GM12874 (cell line): ENCODE results near the gene RXFP4.

Experiments used
- TF ChIP-seq, protein P1 (sequence below): IDR thresholded peaks from 2 replicates; pipeline ENCODE4 v1.5.1; 2011; ENCODE audit warnings: low read depth, mild to moderate bottlenecking, control low read depth, low read length, moderate library complexity; ENCODE audit not compliant: insufficient read depth

RXFP4 gene, protein sequence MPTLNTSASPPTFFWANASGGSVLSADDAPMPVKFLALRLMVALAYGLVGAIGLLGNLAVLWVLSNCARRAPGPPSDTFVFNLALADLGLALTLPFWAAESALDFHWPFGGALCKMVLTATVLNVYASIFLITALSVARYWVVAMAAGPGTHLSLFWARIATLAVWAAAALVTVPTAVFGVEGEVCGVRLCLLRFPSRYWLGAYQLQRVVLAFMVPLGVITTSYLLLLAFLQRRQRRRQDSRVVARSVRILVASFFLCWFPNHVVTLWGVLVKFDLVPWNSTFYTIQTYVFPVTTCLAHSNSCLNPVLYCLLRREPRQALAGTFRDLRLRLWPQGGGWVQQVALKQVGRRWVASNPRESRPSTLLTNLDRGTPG

GRCh38 chr1:155940993-155941844 lies at the start of gene RXFP4:
RXFP4 (plus strand) TSS chr1:155941638; CDS start chr1:155941710, 72 bp downstream.
- TF ChIP-seq, protein P1, sequence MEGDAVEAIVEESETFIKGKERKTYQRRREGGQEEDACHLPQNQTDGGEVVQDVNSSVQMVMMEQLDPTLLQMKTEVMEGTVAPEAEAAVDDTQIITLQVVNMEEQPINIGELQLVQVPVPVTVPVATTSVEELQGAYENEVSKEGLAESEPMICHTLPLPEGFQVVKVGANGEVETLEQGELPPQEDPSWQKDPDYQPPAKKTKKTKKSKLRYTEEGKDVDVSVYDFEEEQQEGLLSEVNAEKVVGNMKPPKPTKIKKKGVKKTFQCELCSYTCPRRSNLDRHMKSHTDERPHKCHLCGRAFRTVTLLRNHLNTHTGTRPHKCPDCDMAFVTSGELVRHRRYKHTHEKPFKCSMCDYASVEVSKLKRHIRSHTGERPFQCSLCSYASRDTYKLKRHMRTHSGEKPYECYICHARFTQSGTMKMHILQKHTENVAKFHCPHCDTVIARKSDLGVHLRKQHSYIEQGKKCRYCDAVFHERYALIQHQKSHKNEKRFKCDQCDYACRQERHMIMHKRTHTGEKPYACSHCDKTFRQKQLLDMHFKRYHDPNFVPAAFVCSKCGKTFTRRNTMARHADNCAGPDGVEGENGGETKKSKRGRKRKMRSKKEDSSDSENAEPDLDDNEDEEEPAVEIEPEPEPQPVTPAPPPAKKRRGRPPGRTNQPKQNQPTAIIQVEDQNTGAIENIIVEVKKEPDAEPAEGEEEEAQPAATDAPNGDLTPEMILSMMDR = no peak

DNA sequence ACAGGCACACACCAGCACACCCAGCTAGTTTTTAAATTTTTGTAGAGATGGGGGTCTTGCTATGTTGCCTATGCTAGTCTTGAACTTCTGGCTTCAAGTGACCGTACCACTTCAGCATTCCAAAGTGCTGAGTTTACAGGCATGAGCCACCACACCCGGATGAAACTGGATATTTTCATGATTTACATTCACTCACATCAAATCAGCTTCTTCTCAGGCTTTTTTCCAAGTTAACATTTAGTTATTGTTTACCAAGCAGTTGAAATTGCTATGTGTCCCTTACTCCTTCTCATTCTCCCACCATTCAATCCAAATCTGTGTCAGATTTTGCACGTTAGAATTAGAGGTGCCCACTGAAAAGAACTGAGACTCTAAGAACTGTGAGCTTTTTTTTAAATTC lies 48.6 kb upstream of the RXFP4 start:
- TF ChIP-seq, protein P1 = no peak

GRCh38 chr1:155893389-155894142 lies 47.9 kb upstream of the RXFP4 start:
- TF ChIP-seq, protein P1 = no peak

DNA sequence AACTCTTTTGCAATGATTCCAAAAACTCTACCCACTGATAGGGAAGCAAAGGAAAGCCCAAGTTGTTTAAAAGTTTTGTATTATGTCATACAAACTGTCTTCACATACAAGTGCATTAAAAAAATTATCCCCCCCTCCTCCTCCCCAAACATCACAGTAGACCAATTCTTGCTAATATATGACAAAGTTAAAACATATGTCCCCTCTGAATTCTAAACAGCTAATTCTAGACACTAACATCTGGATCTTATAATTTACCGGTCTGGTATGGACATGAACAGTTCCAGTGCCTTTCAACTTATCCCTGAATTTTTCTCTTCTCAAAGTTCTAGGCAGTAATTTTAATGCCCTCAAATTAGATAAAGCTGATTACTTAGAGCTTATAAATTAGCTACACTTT lies 43.7 kb upstream of the RXFP4 start:
- TF ChIP-seq, protein P1 = no peak

- TF ChIP-seq, protein P1 = no peak
Observed at GRCh38 chr1:155898888-155899287, 42.5 kb upstream of the RXFP4 start.

DNA sequence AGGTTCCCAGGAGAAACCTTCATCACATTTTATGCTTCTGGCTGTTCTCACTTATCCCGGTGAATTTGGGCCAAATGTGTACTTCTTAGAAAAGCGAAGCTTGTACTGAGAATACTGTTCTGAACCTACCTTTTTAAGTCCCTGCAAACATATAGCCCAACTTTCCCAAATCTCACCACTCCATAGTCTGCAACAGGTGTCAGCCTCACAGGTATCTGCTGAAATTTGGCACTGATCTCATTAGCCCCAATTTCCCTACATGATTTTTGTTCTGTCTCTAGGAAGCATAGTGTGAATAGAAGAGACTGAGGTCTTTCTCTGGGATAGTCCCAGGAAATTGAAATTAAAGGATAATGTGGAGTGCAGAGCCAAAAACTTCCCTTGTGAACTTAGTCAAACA lies 41.8 kb upstream of the RXFP4 start:
- TF ChIP-seq, protein P1 = no peak

DNA sequence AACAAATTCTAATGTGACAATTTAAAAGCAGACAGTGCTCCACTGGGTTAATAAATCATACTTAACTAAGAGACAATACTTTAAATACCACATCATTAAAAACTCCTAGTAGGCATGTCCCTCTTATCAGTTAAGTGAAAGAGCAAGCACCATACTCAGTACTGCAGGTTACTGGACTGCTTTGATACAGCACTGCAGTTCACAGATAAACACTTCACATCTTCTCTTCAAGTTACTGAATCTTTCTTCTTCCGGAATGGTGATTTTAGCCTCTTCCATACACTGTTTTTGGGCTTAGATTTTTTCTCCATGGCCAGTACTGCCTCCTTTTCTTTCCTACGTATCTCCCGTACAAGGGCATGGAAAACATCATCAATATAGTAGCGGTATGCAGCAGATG lies 41.3 kb upstream of the RXFP4 start:
- TF ChIP-seq, protein P1 = no peak
